ENCODE measurements around the gene GIGYF2.

GRCh38 chr2:232839411-232840079, 142.4 kb downstream of the GIGYF2 start:
- TF ChIP-seq CTCF (IDR thresholded peaks at IDR 0.05; ENCODE audit: low read depth, low read length) (no peak), EZH2phosphoT487 (IDR thresholded peaks at IDR 0.05; ENCODE audit: low read depth) (no peak)

Measured in OCI-LY3 (cell line).